ENCODE measurements around the gene RCN1.
"Not testable (repeated sequence)": the region's sequence is repeated elsewhere in the genome, so short reads cannot be mapped to it uniquely, and the experiment has no call there.

The RCN1 gene

GRCh38 chr11:32090545-32091370 is at the start of gene RCN1:
TSS of gene RCN1 (plus strand) at chr11:32091074. CDS start at chr11:32091197, 123 bp downstream.
- peak in 1 of 2 donors; percentile 2 for DNase-seq (ENCODE audit: low read depth in 2 of 2, low spot score in 1 of 2)

DNA sequence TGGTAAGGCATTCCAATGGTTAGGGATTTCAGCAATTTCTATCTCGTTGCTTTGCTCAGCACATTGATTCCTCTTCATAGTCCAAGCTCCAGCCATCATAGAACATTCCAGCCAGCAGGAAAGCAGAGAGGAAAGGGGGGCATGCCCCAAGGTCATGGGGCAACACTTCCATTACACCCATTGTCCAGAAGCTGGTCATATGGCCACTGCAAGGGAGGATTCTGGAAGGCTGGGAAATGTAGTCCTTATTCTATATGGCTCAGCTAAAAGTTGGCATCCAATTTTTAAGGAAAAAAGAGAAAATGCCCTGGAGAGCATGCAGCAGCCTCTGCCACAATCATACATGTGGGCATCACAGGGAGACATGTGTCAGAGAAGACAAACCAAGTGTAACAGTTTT is 47.1 kb upstream of the RCN1 start:
- DNase-seq (ENCODE audit: low read depth in 2 of 2, low spot score in 1 of 2) = no peak

DNA sequence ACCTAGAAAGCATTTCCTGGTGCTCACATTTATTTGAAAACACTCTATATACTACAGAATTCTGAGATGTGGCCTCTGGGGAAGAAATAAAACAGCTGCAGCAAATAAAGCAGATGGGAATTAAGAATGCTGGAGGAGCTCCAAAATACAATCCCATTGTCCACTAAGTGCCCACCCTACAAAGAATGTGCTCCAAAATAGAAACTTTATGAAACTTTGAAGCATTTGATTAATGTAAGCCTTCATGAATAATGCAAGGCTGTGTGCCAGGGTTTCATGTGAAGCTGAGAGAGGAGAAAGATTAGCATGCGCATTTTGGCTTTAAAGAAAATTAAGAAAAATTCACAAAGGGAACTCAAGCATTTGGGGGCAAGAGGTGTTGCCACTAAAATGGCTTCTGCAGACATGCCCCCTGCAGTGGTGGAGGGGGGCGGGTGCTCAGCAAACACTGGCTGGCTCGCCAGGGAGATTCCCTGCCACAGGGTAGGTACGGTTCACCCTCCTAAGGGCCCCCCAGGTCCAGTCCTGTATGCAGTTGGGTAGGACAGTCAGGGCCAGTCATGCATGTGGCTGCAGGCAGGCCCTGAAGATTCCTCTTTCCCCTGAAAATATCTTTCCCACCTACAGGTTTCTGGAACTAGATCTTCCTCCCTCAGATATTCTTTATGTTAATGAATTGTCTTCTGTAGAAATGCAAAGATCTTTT is 46.6 kb upstream of the RCN1 start:
- DNase-seq (ENCODE audit: low read depth in 2 of 2, low spot score in 1 of 2) = no peak

GRCh38 chr11:32045456-32045855 is 45.4 kb upstream of the RCN1 start:
- no peak for DNase-seq (ENCODE audit: low read depth in 2 of 2, low spot score in 1 of 2)

DNA sequence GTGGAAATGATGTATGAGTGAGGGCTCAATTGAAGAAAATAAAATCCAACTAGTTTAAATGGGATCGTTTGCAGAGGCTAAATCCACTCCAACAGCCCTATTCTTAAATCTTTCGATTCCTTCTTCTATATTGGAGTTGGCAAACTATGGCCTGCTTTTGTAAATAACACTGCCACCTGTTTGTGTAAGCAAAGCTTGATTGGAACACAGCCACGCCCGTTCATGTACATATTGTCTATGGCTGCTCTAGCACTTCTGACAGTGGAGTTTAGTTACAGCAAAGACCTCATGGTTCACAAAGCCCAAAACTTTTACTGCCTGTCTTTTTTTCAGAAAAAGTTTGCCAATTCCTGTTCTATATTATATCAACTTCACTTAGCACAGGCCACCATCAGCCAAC is 40.6 kb upstream of the RCN1 start:
- no peak for DNase-seq (ENCODE audit: low read depth in 2 of 2, low spot score in 1 of 2)

GRCh38 chr11:32052215-32052614 is 38.7 kb upstream of the RCN1 start:
- peak; percentile 6 to 23 for DNase-seq (ENCODE audit: low read depth in 2 of 2, low spot score in 1 of 2)

DNA sequence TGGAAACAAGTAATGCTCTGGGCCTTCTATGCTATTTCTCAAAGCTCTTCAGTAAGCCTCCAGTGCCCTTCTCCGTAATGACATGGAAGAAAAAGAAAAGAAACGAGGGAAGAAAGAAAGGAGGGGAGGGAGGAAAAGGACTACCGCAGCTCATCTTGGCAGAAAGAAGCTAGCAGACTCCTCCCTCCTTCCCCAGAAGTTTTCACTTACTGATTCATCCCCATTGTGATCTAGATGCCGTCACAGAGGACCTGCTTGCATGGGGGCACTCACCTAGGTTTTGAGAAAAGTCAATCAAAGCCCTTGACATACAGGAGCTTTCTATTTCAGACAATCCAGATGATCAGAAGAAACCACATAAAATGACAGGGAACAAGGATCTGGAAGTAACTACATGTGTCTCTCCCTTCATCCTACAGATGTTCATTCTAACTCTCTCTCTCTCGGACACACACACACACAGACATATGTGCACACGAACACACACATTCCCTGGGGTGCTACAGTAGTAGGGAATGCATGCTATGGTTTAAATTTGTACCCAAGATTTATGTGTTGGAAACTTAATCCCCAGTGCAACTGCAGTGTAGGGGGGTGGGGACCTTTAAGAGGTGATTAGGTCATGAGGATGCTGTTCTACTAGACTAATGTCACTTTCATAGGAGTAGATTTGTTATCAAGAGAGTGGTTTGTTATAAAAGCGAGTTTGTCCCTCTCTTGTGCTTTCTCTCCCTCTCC is 37.6 kb upstream of the RCN1 start:
- no peak for DNase-seq (ENCODE audit: low read depth in 2 of 2, low spot score in 1 of 2)

DNA sequence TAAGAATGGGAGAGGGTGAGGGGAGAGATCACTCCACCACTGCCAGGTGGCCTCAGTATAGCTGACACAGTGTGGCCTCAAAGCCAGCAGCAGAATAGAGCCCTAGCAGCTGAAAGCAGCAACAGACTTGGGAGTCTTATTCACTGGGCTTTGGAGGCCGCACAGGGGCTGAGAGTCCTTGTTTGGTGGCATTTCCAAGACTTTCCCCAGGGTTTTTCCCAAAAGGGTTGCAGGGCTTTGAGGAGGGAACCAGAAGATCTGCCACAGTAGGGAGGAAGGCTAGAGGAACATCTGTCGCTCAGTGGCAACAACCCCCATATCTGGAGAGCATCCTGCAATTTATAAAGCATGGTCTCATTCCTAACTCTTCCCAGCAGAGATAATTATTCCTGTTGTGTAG is 35.0 kb upstream of the RCN1 start:
- DNase-seq (ENCODE audit: low read depth in 2 of 2, low spot score in 1 of 2) = no peak

DNA sequence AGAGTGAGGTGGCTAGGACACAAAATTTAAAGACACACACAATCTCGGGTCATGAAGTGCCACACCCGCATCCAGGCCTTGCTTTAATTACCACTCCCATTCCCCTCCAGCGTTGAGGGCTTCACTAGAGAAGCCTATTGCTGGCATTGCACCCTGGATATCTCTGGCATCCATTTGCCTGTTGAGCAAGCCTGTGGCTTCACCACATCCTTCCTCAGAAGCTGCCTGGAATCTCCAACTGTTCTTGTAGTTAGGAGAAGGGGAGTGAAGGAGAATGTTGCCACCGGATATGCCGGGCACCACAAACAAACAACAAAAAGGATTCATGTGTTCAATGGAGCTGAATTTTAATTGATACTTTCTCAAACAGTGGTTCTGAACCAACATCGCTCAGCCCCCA is 34.4 kb upstream of the RCN1 start:
- DNase-seq (ENCODE audit: low read depth in 2 of 2, low spot score in 1 of 2) = no peak

GRCh38 chr11:32059686-32060462 is 31.0 kb upstream of the RCN1 start:
- DNase-seq (ENCODE audit: low read depth in 2 of 2, low spot score in 1 of 2) = no peak

GRCh38 chr11:32062540-32062939 is 28.3 kb upstream of the RCN1 start:
- no peak for DNase-seq (ENCODE audit: low read depth in 2 of 2, low spot score in 1 of 2)

DNA sequence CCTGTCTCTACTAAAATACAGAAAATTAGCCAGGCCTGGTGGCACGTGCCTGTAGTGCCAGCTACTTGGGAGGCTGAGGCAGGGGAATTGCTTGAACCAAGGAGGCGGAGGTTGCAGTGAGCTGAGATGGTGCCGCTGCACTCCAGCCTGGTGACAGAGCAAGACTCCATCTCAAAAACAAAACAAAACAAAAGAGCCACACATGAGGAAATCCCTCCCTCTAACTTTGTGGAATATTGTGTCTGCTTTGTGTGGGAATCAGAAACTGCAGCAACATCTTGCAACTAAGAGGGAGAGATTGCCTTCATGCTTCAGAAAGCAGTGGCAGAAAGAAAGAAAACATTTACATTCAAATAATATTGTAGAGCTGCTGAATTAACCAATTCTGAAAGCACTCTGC is 27.8 kb upstream of the RCN1 start:
- not testable (repeated sequence) for DNase-seq (ENCODE audit: low read depth in 2 of 2, low spot score in 1 of 2)

GRCh38 chr11:32065865-32066629 is 24.8 kb upstream of the RCN1 start:
- DNase-seq (ENCODE audit: low read depth in 2 of 2, low spot score in 1 of 2) = no peak

GRCh38 chr11:32068134-32068870 is 22.6 kb upstream of the RCN1 start:
- DNase-seq (ENCODE audit: low read depth in 2 of 2, low spot score in 1 of 2) = no peak

GRCh38 chr11:32069361-32070058 is 21.4 kb upstream of the RCN1 start:
- DNase-seq (ENCODE audit: low read depth in 2 of 2, low spot score in 1 of 2) = no peak

- no peak for DNase-seq (ENCODE audit: low read depth in 2 of 2, low spot score in 1 of 2)
Observed at GRCh38 chr11:32070692-32071091, 20.2 kb upstream of the RCN1 start.

- DNase-seq (ENCODE audit: low read depth in 2 of 2, low spot score in 1 of 2) = no peak
Observed at GRCh38 chr11:32071811-32072210, 19.1 kb upstream of the RCN1 start.

DNA sequence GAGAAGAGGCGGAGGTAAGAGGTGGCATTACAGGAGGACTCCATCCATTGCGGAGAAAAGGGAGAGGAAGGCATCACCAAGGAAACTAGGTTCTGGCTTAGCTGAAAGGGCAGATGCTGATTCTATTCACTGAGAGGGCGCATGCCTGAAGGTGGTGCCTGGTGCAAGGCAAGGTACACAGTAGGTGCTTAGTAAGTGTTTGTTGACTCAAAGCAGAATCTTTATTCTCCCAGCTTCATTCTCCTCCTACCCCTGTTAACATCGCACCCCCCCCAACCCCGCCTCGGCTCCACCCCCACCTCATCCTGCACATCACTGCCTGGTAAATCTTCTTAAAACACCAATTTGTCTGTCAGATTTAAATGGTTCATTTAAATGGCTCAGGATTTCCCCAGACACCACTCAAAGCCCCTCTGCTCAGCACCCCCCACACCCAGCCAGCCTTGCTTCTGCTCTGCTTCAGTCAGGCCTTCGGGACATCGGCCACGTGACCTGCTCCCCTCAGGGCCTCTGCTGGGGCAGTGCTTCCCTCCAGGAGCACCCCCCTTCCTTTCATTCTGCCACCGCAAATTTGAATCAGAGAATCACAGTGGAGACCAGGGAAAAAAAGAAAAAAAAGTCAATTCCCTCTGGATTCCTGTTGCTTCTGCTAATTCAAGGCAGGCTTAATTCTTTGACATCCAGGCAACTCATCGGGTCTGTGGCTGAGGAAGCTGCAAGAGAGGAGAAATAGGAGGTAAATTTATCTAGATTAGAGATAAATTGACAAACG is 17.8 kb upstream of the RCN1 start:
- DNase-seq (ENCODE audit: low read depth in 2 of 2, low spot score in 1 of 2) = no peak
